Measurements from ENCODE around the gene TLCD3A. TPM values are rescaled to one million over a fixed set of nuclear protein-coding genes. Genes with fewer than 3 reads are reported as not detected.
"Not testable (repeated sequence)": the region's sequence is repeated elsewhere in the genome, so short reads cannot be mapped to it uniquely, and the experiment has no call there.

Gene TLCD3A
- total RNA-seq, 4 donors from 2014 or later = 47.8 to 120 (median 79.4) TPM

GRCh38 chr17:788551-788950, 56.2 kb downstream of the TLCD3A start:
- peaks cover 31% of the 10 kb centered on the region for H3K4me1 ChIP-seq
- no peaks in the 10 kb centered on the region for H3K27me3 ChIP-seq
- peak in 1 of 2 donors; percentile 49 for DNase-seq (ENCODE audit: low spot score in 2 of 2)
- H3K36me3 ChIP-seq = peaks cover 57% of the 10 kb centered on the region
- no peak overlapping the region for H3K4me3 ChIP-seq
- peak overlapping the region; percentile 89 for H3K27ac ChIP-seq
- no peaks in the 10 kb centered on the region for H3K9me3 ChIP-seq
- WGBS = 95% methylated on average over 3 of the region's 4 CpGs
- no peak for TF ChIP-seq POLR2AphosphoS5 (IDR thresholded peaks at IDR 0.05)
- no peak for TF ChIP-seq POLR2A (IDR thresholded peaks at IDR 0.05)
- TF ChIP-seq CTCF (IDR thresholded peaks at IDR 0.05) = no peak
- no peak for TF ChIP-seq EP300 (IDR thresholded peaks at IDR 0.05)

- Histone ChIP-seq H3K36me3 (peaks cover 52% of the 10 kb centered on the region), H3K4me3 (peak overlapping the region; percentile 11), H3K4me1 (peaks cover 24% of the 10 kb centered on the region), H3K27me3 (no peaks in the 10 kb centered on the region), H3K9me3 (no peaks in the 10 kb centered on the region), H3K27ac (peak overlapping the region; percentile 89)
- 68% methylated on average over 14 of the region's 14 CpGs for WGBS
- no peak for TF ChIP-seq EP300 (IDR thresholded peaks at IDR 0.05)
- no peak for TF ChIP-seq POLR2A (IDR thresholded peaks at IDR 0.05)
- TF ChIP-seq POLR2AphosphoS5 (IDR thresholded peaks at IDR 0.05) = no peak
- TF ChIP-seq CTCF (IDR thresholded peaks at IDR 0.05) = no peak
- no peak for DNase-seq (ENCODE audit: low spot score in 2 of 2)
These were observed 56.9 kb downstream of the TLCD3A start for GRCh38 chr17:789160-789840.

GRCh38 chr17:789931-790873, 57.8 kb downstream of the TLCD3A start:
- DNase-seq (ENCODE audit: low spot score in 2 of 2); H3K27me3 ChIP-seq; H3K9me3 ChIP-seq: not testable (repeated sequence)
- Histone ChIP-seq H3K4me1 (peaks cover 23% of the 10 kb centered on the region), H3K27ac (peak overlapping the region; percentile 89), H3K4me3 (peak overlapping the region; percentile 11), H3K36me3 (peaks cover 45% of the 10 kb centered on the region)
- WGBS = 54% methylated on average over 36 of the region's 38 CpGs

- 53% methylated on average over 9 of the region's 12 CpGs for WGBS
- Histone ChIP-seq H3K36me3 (peaks cover 45% of the 10 kb centered on the region), H3K4me1 (peaks cover 27% of the 10 kb centered on the region)
- not testable (repeated sequence) for DNase-seq (ENCODE audit: low spot score in 2 of 2); H3K4me3 ChIP-seq; H3K27me3 ChIP-seq; H3K9me3 ChIP-seq; H3K27ac ChIP-seq
These were observed 58.5 kb downstream of the TLCD3A start for GRCh38 chr17:790874-791247.

- no peak for TF ChIP-seq POLR2AphosphoS5 (IDR thresholded peaks at IDR 0.05)
- TF ChIP-seq EP300 (IDR thresholded peaks at IDR 0.05) = no peak
- TF ChIP-seq CTCF (IDR thresholded peaks at IDR 0.05) = no peak
- Histone ChIP-seq H3K4me1 (peaks cover 27% of the 10 kb centered on the region), H3K27ac (no peak overlapping the region), H3K36me3 (peaks cover 45% of the 10 kb centered on the region), H3K4me3 (no peak overlapping the region), H3K9me3 (no peaks in the 10 kb centered on the region), H3K27me3 (no peaks in the 10 kb centered on the region)
- DNase-seq (ENCODE audit: low spot score in 2 of 2) = no peak
- WGBS = 90% methylated on average over 13 of the region's 19 CpGs
These were observed 59.4 kb downstream of the TLCD3A start for GRCh38 chr17:791829-792228.

- H3K27ac ChIP-seq = no peak overlapping the region
- no peaks in the 10 kb centered on the region for H3K27me3 ChIP-seq
- TF ChIP-seq POLR2A (IDR thresholded peaks at IDR 0.05) = no peak
- no peak for TF ChIP-seq EP300 (IDR thresholded peaks at IDR 0.05)
- TF ChIP-seq POLR2AphosphoS5 (IDR thresholded peaks at IDR 0.05) = no peak
- TF ChIP-seq CTCF (IDR thresholded peaks at IDR 0.05) = no peak
- H3K4me3 ChIP-seq = no peak overlapping the region
- no peaks in the 10 kb centered on the region for H3K9me3 ChIP-seq
- 71% methylated on average over 9 of the region's 9 CpGs for WGBS
- H3K36me3 ChIP-seq = peaks cover 44% of the 10 kb centered on the region
- DNase-seq (ENCODE audit: low spot score in 2 of 2) = no peak
- peaks cover 27% of the 10 kb centered on the region for H3K4me1 ChIP-seq
These were observed 59.9 kb downstream of the TLCD3A start for GRCh38 chr17:792277-792676.
